Kidney capillary endothelial cell (primary cell): ENCODE results near the gene LRTM2.

Experiments used
- DNase-seq: peaks from one replicate; pipeline ENCODE4 v3.0.0-alpha.2; 2018; ENCODE audit warnings: low spot score

LRTM2 gene

GRCh38 chr12:1842183-1842904 lies 22.0 kb downstream of the LRTM2 start:
- DNase-seq, result no peak

GRCh38 chr12:1842905-1843640 lies 22.7 kb downstream of the LRTM2 start:
- no peak for DNase-seq

- no peak for DNase-seq
Observed at GRCh38 chr12:1843641-1844005, 23.3 kb downstream of the LRTM2 start.

- no peak for DNase-seq
Observed at GRCh38 chr12:1844223-1844622, 23.9 kb downstream of the LRTM2 start.

- no peak for DNase-seq
Observed at GRCh38 chr12:1844661-1845409, 24.5 kb downstream of the LRTM2 start.

GRCh38 chr12:1845427-1845826 lies 25.1 kb downstream of the LRTM2 start:
- DNase-seq, result no peak

GRCh38 chr12:1845886-1846285 lies 25.5 kb downstream of the LRTM2 start:
- DNase-seq, result no peak

- DNase-seq, result no peak
Observed at GRCh38 chr12:1846421-1847405, 26.3 kb downstream of the LRTM2 start.

GRCh38 chr12:1847411-1847810 lies 27.0 kb downstream of the LRTM2 start:
- no peak for DNase-seq

GRCh38 chr12:1848146-1848545 lies 27.8 kb downstream of the LRTM2 start:
- DNase-seq, result no peak

- no peak for DNase-seq
Observed at GRCh38 chr12:1848745-1849144, 28.4 kb downstream of the LRTM2 start.

GRCh38 chr12:1851151-1851701 lies 30.9 kb downstream of the LRTM2 start:
- DNase-seq, result peak; percentile 11

GRCh38 chr12:1852076-1852475 lies 31.7 kb downstream of the LRTM2 start:
- DNase-seq, result no peak

GRCh38 chr12:1853716-1854115 lies 33.4 kb downstream of the LRTM2 start:
- DNase-seq, result no peak

GRCh38 chr12:1855241-1855640 lies 34.9 kb downstream of the LRTM2 start:
- DNase-seq, result no peak

- DNase-seq, result no peak
Observed at GRCh38 chr12:1857086-1857485, 36.7 kb downstream of the LRTM2 start.

GRCh38 chr12:1857821-1858220 lies 37.5 kb downstream of the LRTM2 start:
- DNase-seq, result no peak

- DNase-seq, result no peak
Observed at GRCh38 chr12:1858456-1858855, 38.1 kb downstream of the LRTM2 start.

- DNase-seq, result no peak
Observed at GRCh38 chr12:1859643-1860042, 39.3 kb downstream of the LRTM2 start.

- no peak for DNase-seq
Observed at GRCh38 chr12:1862973-1863372, 42.6 kb downstream of the LRTM2 start.

GRCh38 chr12:1863823-1864222 lies 43.5 kb downstream of the LRTM2 start:
- DNase-seq, result no peak
